GM12872 (cell line): ENCODE measurements around the gene VAV3.

Experiments used
- TF ChIP-seq, protein P1 (sequence below): IDR thresholded peaks from 3 replicates; pipeline ENCODE4 v1.5.1; 2011; ENCODE audit warnings: low read depth, mild to moderate bottlenecking, low read length, moderate library complexity; ENCODE audit not compliant: insufficient read depth

The VAV3 gene, protein sequence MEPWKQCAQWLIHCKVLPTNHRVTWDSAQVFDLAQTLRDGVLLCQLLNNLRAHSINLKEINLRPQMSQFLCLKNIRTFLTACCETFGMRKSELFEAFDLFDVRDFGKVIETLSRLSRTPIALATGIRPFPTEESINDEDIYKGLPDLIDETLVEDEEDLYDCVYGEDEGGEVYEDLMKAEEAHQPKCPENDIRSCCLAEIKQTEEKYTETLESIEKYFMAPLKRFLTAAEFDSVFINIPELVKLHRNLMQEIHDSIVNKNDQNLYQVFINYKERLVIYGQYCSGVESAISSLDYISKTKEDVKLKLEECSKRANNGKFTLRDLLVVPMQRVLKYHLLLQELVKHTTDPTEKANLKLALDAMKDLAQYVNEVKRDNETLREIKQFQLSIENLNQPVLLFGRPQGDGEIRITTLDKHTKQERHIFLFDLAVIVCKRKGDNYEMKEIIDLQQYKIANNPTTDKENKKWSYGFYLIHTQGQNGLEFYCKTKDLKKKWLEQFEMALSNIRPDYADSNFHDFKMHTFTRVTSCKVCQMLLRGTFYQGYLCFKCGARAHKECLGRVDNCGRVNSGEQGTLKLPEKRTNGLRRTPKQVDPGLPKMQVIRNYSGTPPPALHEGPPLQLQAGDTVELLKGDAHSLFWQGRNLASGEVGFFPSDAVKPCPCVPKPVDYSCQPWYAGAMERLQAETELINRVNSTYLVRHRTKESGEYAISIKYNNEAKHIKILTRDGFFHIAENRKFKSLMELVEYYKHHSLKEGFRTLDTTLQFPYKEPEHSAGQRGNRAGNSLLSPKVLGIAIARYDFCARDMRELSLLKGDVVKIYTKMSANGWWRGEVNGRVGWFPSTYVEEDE

DNA sequence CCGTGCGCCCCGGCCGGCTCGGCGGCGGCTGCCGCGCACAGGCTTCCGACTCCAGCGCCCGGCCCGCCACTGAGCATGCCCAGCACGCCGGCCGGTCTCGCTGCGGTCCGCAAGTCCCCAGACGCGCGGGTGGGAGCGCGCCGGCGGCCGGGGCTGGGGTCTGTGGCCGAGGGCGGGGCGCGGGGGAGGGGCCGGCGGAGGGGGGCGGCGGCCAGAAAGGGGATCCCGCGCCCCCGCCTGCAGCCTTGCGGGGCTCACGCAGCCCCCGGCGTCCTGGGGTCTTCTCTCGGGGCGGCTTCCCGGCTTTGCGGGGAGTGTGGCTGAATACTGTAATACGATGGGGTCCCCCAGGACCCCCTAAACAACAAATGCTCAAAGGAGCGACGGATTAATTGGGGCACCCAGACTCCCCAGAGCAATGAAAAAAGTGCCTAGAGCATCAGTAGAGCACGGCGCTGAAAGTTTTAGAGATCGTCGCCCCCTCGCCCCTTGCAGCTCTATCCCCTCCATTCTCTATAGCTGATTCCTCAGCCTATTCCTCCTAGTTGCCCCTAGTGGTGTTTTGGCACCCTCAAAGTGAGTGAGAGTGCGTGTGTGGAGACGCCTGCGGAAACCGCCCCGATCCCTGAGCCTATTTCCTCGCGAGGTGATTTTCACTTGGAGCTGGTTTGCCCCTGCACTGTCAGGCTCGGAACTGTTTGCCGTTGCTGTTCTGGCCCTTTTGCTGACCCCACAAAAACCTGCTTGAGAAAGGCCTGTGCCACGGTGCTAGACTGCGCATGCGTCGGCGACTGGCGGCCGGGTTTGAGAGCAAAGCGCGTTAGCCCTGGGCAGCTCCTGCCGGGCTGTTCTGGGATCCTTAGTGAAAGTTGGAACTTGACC is at the start of gene VAV3:
VAV3 (minus strand) TSS at position 71 of the 882 bp plus-strand sequence. CDS start 311 bp downstream, outside the sequence.
- TF ChIP-seq, protein P1, sequence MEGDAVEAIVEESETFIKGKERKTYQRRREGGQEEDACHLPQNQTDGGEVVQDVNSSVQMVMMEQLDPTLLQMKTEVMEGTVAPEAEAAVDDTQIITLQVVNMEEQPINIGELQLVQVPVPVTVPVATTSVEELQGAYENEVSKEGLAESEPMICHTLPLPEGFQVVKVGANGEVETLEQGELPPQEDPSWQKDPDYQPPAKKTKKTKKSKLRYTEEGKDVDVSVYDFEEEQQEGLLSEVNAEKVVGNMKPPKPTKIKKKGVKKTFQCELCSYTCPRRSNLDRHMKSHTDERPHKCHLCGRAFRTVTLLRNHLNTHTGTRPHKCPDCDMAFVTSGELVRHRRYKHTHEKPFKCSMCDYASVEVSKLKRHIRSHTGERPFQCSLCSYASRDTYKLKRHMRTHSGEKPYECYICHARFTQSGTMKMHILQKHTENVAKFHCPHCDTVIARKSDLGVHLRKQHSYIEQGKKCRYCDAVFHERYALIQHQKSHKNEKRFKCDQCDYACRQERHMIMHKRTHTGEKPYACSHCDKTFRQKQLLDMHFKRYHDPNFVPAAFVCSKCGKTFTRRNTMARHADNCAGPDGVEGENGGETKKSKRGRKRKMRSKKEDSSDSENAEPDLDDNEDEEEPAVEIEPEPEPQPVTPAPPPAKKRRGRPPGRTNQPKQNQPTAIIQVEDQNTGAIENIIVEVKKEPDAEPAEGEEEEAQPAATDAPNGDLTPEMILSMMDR, result no peak

DNA sequence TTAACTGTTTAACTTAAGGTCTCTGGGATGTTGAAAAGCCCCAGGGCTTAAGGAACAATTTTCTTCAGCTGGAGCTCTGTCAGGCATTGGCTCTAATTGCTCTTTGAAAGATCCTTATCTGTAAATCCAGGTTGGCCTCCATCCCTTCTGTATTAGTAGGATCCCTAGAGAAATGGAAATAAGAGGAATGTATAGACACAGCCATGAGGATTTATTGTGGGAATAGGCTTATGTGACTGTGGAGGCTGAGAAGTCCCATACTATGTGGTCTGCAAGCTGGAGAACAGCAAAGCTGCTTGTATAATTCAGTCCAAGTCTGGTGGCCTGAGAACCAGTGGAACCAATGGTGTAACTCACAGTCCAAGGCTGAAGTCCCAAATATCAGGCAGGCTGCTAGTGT is 47.6 kb upstream of the VAV3 start:
- TF ChIP-seq, protein P1, result no peak

DNA sequence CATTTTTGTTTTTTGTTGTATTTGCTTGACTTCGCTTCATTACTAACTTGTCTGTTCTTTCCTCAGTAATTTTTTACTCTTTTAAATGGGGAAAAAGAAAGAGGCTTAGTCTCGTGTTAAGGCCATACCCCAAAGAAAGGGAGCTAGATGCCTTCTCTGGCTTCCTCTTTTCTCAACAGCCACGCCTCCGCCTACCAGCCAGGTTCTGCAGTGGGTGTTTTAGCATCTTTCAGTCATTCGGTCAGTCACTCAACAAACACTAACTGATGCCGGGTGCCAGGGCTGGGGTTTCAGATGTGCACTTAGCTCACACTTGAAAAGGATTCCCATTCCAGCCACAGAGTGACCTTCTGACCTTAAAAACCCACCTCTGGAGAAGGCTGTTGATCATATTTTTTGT is 46.3 kb upstream of the VAV3 start:
- TF ChIP-seq, protein P1, result no peak

DNA sequence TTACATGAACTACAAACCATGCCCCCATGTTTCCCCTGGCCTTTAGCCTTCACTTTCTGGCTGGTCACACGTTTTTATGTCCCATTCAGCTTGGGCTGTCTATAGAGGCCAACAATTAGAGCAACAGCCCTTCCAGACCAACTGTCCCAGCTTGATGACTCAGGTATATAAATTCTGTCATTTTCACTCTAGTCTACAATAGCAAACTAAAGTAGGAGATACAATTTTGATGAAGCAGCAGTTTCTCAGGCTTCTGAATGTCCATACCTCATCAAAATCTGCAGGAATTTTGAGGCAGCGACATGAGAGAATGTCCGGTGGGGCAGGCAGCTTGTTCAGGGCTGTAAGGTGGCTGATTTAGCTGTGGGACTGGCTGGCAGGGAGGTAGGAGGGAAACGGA is 45.6 kb upstream of the VAV3 start:
- TF ChIP-seq, protein P1, result no peak

DNA sequence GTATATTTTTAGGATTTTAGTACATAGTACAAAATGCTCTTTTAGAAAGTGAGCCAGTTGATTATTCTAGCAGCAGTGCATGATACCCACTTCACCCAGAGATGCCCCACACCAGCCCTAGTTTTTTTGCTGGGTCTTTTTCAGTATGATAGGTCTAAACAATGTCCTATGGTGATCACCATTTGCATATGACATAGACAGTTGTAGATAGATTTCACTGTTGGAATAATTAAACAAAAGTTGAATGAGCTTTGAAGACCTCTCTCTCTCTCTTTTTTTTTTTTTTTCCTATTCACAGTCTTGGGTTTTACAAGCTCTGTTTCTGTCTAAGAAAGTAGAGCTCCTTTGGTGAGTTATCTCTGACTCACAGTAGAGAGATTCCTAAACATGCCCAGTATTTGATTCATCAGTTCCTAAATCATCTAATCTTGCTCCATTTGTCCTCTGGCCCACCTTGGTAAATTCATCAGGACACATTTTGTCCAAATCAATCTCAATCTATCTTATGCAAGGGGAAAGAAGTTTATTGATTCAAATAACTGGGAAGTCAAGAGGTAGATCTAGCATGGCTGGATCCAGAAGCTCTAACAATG is 44.7 kb upstream of the VAV3 start:
- TF ChIP-seq, protein P1, result no peak

DNA sequence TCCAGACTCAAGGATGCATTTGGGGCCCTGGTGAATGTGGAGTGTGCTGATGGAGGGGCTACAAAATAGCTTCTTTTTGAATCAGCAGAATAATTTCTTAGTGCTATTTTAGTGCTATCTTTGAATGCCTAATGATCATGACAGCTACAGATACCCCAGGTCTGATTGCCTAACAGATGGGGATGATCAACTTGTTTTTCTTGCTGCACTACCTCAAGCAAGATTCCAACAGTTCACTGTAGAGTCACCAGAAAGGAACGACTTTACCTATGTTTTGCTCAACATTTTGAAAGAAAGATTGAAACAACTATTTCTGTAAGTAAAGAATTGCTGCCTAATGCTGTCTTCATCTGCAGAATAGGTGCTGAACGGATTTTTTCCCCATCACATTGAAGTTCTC is 42.6 kb upstream of the VAV3 start:
- TF ChIP-seq, protein P1, result no peak
